Testis (tissue), 3 donors: ENCODE measurements around the gene TPSD1. TPM values are rescaled to one million over a fixed set of nuclear protein-coding genes. Genes with fewer than 3 reads are reported as not detected.
"Not testable (repeated sequence)": the region's sequence is repeated elsewhere in the genome, so short reads cannot be mapped to it uniquely, and the experiment has no call there.

Source experiments
- DNase-seq: peaks from one replicate; pipeline ENCODE4 v3.0.0-alpha.2; 2019
- H3K27ac ChIP-seq, 2 donors: fragments of 200-600 bp; sonication (generic); one replicate each; pipeline ENCODE4 v1.5.1; 2019
- H3K27me3 ChIP-seq: fragments of 200-600 bp; sonication (generic); one replicate; pipeline ENCODE4 v1.5.1; 2019
- H3K36me3 ChIP-seq: fragments of 200-600 bp; sonication (generic); one replicate; pipeline ENCODE4 v1.5.1; 2017; ENCODE audit warnings: low read depth; ENCODE audit errors: missing control alignments
- H3K4me1 ChIP-seq: fragments of 200-600 bp; sonication (generic); one replicate; pipeline ENCODE4 v1.5.1; 2019
- H3K4me3 ChIP-seq, 2 donors: fragments of 200-600 bp; sonication (generic); one replicate each; pipeline ENCODE4 v1.5.1; 2017 to 2019
- H3K9me3 ChIP-seq: fragments of 200-600 bp; sonication (generic); one replicate; pipeline ENCODE4 v1.5.1; 2017
- CTCF ChIP-seq, 3 experiments: fragments of 450-650 bp in 2 of 3; fragments of 200-600 bp in 1 of 3; sonication (generic) in 1 of 3; IDR thresholded peaks; one replicate each; pipeline ENCODE4 v1.5.1; 2016 to 2019; ENCODE audit warnings: antibody characterized with exemption in 3 of 3, mild to moderate bottlenecking in 2 of 3, moderate library complexity in 1 of 3
- POLR2A ChIP-seq: fragments of 450-650 bp; IDR thresholded peaks from one replicate; pipeline ENCODE4 v1.6.1; 2017; ENCODE audit warnings: antibody characterized with exemption, mild to moderate bottlenecking, moderate library complexity
- WGBS, 2 donors: methylation state at CpG; one replicate each; pipeline ENCODE4 v1.1.5; 2018; 5-methylcytosine and 5-hydroxymethylcytosine counted together
- intact Hi-C: fragments of 100-400 bp; cut with DNase I; formaldehyde crosslinking; loops from one replicate; pipeline ENCODE4 v1.15.1; 2023; ENCODE audit warnings: low total_unique reads
- polyA plus RNA-seq: library from polyadenylated mRNA; stranded (reverse); fragments of 350-450 nt; fragmentation: Illumina TruSeq; extraction: RNeasy Lipid Tissue Mini Kit (QIAGEN cat#74804); gene quantifications from one replicate; pipeline ENCODE4 v1.2.3, GENCODE V29; 2014; ENCODE audit warnings: low read depth, low replicate concordance; ENCODE audit not compliant: insufficient read depth
- total RNA-seq, 2 donors: library from RNA; depleted of rRNA; stranded (reverse); fragments of >200 nt; gene quantifications; one replicate each; pipeline ENCODE4 v1.2.3, GENCODE V29; 2016

Gene TPSD1
- total and polyA plus RNA-seq, 3 donors from 2014 or later, result 1.1 to 1.6 (median 1.1) TPM

- H3K27me3 ChIP-seq, H3K4me1 ChIP-seq, H3K27ac ChIP-seq, H3K9me3 ChIP-seq, DNase-seq, H3K36me3 ChIP-seq, H3K4me3 ChIP-seq, intact Hi-C loops: not testable (repeated sequence)
- WGBS, 2 donors, result 78% methylated on average over 10 to 21 of the region's 32 CpGs
Measured at GRCh38 chr16:1243907-1244850, 11.7 kb upstream of the TPSD1 start.

- DNase-seq, result no peak
- H3K4me3 ChIP-seq, result no peak overlapping the region
- no peaks in the 10 kb centered on the region for H3K4me1 ChIP-seq
- intact Hi-C loops, result no loop called here
- 84 to 90% methylated on average over 9 to 12 of the region's 12 CpGs for WGBS, 2 donors
- no peaks in the 10 kb centered on the region for H3K27me3 ChIP-seq
- no peaks in the 10 kb centered on the region for H3K9me3 ChIP-seq
- H3K27ac ChIP-seq, result no peak overlapping the region
- TF ChIP-seq CTCF (IDR thresholded peaks at IDR 0.05) (no peak), POLR2A (no peak)
- H3K36me3 ChIP-seq, result no peaks in the 10 kb centered on the region
Measured at GRCh38 chr16:1244881-1245280, 11.0 kb upstream of the TPSD1 start.

DNA sequence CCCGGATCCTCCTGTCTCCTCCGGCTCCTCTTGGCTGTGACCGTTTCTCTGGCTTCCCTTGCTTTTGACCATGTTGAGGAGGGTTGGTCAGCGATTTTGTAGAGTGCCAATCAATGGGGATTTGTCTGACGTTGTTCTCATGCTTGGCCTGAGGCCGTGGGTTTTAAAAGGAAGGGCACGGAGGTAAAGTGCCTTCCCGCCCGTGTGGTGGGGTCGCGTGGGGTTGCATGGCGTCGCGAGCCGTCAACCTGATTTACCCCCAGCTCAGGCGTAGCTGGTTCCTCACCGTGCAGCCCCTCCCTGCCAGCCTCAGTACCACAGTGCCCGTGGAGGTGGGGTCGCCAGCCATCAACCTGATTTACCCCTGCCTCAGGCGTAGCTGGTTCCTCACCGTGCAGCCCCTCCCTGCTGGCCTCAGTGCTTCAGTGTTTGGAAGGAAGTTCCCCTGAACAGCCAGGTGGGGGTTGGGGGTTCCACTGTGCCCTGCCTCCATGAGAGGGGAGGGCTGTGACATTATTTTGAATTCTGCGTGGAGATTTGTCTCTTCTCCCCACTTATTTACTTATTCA is 10.3 kb upstream of the TPSD1 start:
- DNase-seq, result no peak
- no peak overlapping the region for H3K27ac ChIP-seq
- H3K36me3 ChIP-seq, result no peaks in the 10 kb centered on the region
- no peak overlapping the region for H3K4me3 ChIP-seq
- no peaks in the 10 kb centered on the region for H3K9me3 ChIP-seq
- no peaks in the 10 kb centered on the region for H3K4me1 ChIP-seq
- TF ChIP-seq POLR2A (no peak), CTCF (IDR thresholded peaks at IDR 0.05) (no peak)
- intact Hi-C loops, result no loop called here
- WGBS, 2 donors, result 51 to 60% methylated on average over 13 to 22 of the region's 22 CpGs
- no peaks in the 10 kb centered on the region for H3K27me3 ChIP-seq

- H3K9me3 ChIP-seq, intact Hi-C loops, H3K27ac ChIP-seq, H3K27me3 ChIP-seq, DNase-seq, H3K4me1 ChIP-seq, H3K36me3 ChIP-seq, H3K4me3 ChIP-seq: not testable (repeated sequence)
- 47 to 73% methylated on average over 13 of the region's 14 CpGs for WGBS, 2 donors
Measured at GRCh38 chr16:1247903-1248537, 7.8 kb upstream of the TPSD1 start.

GRCh38 chr16:1249031-1249755 is 6.7 kb upstream of the TPSD1 start:
- H3K4me1 ChIP-seq, H3K36me3 ChIP-seq, H3K27me3 ChIP-seq, H3K4me3 ChIP-seq, H3K9me3 ChIP-seq, H3K27ac ChIP-seq, intact Hi-C loops, DNase-seq: not testable (repeated sequence)
- WGBS, 2 donors, result no CpG with 5 or more reads among the region's 43 CpGs

GRCh38 chr16:1253701-1254364 is 2.0 kb upstream of the TPSD1 start:
- H3K27me3 ChIP-seq, intact Hi-C loops, H3K27ac ChIP-seq, H3K9me3 ChIP-seq, H3K4me3 ChIP-seq, H3K4me1 ChIP-seq, H3K36me3 ChIP-seq, DNase-seq: not testable (repeated sequence)
- no CpG with 5 or more reads among the region's 47 CpGs for WGBS, 2 donors

DNA sequence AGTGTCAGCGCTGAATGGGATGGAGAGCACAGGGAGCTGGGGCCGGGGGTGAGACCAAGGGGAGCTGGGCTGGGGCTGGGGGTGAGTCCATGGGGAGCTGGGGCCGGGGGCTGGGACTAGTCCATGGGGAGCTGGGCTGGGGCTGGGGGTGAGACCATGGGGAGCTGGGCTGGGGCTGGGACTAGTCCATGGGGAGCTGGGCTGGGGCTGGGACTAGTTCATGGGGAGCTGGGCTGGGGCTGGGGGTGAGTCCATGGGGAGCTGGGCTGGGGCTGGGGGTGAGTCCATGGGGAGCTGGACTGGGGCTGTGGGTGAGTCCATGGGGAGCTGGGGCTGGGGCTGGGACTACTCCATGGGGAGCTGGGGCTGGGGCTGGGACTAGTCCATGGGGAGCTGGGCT is 1.0 kb upstream of the TPSD1 start:
- H3K27ac ChIP-seq, H3K9me3 ChIP-seq, intact Hi-C loops, DNase-seq, H3K4me1 ChIP-seq, H3K36me3 ChIP-seq, H3K27me3 ChIP-seq, H3K4me3 ChIP-seq: not testable (repeated sequence)
- 75 to 80% methylated on average over 1 to 2 of the region's 3 CpGs for WGBS, 2 donors

- H3K4me3 ChIP-seq, intact Hi-C loops, H3K9me3 ChIP-seq, H3K36me3 ChIP-seq, H3K27me3 ChIP-seq, H3K4me1 ChIP-seq, H3K27ac ChIP-seq, DNase-seq: not testable (repeated sequence)
- 72% methylated on average over 21 of the region's 23 CpGs; no CpG with 5 or more reads in 1 of the 2 donors for WGBS, 2 donors
Measured at GRCh38 chr16:1256296-1256873, 516 bp downstream of the TPSD1 start.
